Stromal cell of bone marrow (primary cell): Measurements from ENCODE around the gene SLC6A6.
"Not testable (repeated sequence)": the region's sequence is repeated elsewhere in the genome, so short reads cannot be mapped to it uniquely, and the experiment has no call there.

Source experiments
- DNase-seq: peaks from one replicate; pipeline ENCODE4 v3.0.0-alpha.2; 2012; ENCODE audit warnings: low read depth

Gene SLC6A6

GRCh38 chr3:14437705-14438104, 35.3 kb downstream of the SLC6A6 start:
- not testable (repeated sequence) for DNase-seq

- DNase-seq = no peak
Observed at GRCh38 chr3:14438262-14438661, 35.9 kb downstream of the SLC6A6 start.

- no peak for DNase-seq
Observed at GRCh38 chr3:14438929-14439328, 36.5 kb downstream of the SLC6A6 start.

DNA sequence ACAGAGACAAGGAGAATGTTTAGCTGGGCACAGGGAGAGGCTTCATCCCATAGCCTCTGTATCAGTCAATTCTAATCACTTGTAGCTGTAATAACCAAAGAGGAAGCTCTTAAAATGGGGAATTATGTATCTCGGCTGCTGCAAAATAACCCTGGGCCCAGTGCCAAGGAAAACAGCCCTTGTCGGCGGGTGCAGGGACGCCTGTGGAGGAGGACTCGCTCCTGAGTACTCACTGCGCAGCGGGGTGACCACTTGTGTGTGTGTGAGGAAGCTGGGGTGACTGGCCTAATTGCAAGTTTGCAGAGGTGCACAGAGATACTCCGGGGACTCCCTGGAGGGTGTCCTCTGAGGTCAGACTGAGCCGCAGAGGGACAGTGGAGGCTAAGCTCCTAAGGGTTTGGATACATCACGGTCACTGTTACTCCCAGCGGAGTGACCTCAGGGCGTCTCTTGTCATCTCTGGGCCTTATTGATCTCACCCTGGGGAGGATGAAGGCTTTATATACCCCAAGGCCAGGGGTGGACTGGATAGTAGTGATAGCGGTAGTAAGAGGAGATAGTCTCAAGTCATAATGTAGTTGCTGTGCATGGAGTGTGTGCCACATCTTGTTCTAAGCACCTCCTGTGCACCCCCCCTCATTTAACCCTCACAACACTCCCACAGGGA, 37.2 kb downstream of the SLC6A6 start:
- DNase-seq = peak; percentile 28

GRCh38 chr3:14440168-14440518, 37.7 kb downstream of the SLC6A6 start:
- DNase-seq = no peak

DNA sequence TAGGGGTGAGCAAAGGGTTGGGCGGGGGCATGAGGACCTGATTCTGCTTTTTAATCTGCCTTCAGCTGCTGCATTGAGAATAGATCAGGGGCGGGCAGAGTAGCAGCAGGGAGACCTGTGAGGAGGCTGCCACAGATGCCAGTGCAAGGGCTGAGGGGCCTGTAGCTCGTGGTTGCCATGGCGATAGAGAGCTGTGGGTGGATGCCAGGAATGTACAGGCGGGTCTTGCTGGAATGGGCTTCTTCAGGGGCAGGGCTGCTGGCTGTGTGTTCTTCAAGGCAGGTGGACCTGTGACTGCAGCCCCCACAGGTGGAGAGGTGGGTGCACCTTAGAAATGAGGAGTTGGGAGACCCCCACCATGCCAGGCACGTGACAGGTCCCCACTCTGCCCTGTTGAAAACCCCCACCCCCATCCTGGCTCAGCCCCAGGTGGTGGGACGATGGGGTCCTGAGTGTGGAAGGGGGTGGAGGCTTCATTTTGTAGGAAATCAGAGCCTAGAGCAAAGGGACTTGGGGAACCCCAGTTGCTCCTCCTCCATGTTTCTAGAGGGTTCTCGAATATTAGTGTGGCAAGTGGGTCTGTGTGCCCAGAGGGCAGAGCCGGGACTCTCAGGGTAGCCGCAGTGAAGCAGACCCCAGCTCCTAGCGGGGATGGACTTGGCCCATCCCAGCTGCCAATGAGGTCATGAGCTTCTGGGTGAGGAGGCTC, 38.3 kb downstream of the SLC6A6 start:
- DNase-seq = no peak

GRCh38 chr3:14441240-14441919, 39.0 kb downstream of the SLC6A6 start:
- no peak for DNase-seq

GRCh38 chr3:14441920-14442300, 39.5 kb downstream of the SLC6A6 start:
- no peak for DNase-seq

GRCh38 chr3:14444380-14444779, 42.0 kb downstream of the SLC6A6 start:
- DNase-seq = no peak

GRCh38 chr3:14445773-14446172, 43.4 kb downstream of the SLC6A6 start:
- no peak for DNase-seq

- DNase-seq = no peak
Observed at GRCh38 chr3:14446988-14447570, 44.7 kb downstream of the SLC6A6 start.

DNA sequence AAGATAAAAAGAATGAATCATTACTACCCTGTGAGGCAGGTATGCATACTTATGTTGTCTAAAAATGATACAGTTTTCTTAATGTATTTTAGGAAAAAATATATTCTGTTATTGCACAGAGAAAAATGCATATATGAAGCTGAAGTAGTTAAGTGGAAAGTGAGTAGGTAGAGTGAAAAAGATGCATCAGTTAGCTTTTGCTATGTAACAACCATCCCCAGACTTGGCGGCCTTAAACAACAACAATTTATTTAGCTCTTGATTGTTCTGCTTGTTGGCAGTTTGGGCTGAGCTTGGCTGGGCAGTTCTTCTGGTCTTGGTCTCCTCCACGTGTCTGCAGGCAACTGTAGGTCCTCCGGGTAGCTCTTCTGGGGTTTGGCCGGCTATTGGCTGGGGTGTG, 45.7 kb downstream of the SLC6A6 start:
- DNase-seq = no peak

DNA sequence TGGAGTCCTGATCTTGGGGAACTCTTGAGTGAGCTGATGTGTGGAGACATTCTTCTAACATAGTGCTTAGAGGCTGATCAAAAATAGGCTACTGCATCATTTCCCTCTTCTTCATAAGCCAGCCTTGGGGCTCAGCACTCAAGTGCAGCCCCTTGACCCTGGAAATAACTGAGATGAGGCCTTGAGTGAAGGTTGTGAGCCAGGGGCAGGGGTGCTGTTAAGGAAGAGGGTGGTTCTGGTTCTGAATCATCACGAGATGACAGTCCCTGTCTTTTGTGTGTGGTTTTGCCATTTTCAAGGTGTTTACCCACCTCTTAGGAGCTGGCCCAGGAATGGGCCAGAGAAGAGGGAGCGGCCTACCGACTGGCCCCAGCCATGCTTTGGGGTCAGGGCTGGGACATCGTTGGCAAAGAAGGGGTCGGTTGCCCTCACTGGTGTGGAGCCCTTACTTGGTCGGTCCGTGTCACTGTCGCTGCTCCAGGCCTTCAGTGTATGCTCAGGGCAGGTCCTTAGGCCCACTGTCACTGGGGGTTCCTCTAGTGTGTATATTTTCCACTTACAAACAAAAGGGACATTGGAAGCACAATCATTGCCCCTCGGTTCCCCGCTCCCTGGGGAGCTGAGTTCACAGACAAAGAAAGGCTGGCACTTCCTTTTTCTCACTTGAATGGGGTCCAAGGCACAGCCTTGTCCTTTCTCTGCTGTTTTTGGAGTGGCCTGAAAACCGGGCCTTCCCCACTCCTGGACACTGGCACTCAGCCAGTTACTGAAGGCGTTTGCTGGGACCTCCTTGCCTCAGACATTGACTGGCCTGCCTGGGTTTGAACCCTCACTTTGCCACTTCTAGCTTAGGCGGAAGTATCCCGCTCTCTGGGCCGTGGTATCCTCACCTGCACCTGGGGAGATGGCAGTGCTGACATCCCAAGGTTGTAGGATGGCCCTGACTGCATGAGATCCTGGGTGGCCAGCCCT, 46.6 kb downstream of the SLC6A6 start:
- no peak for DNase-seq

DNA sequence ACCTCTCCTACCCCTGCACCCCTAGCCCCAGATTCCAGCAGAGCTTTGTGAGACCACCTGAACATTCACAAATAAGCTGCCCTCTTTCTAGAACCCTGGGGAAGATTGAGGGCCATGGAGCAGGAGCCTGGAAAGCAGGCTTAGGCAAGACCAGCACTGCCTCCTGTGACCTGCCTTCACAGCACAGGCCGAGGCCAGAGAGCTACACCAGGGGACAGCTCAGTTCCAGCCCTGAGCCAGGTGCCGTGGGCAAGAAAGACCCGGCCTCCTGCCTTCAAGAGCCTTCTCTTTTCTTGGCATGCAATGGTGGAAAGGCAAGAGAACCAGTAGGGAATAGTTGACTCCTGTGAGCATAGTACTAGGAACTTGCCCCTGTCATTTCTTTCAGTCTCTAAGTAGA, 48.1 kb downstream of the SLC6A6 start:
- DNase-seq = no peak

GRCh38 chr3:14450922-14451606, 48.7 kb downstream of the SLC6A6 start:
- no peak for DNase-seq

DNA sequence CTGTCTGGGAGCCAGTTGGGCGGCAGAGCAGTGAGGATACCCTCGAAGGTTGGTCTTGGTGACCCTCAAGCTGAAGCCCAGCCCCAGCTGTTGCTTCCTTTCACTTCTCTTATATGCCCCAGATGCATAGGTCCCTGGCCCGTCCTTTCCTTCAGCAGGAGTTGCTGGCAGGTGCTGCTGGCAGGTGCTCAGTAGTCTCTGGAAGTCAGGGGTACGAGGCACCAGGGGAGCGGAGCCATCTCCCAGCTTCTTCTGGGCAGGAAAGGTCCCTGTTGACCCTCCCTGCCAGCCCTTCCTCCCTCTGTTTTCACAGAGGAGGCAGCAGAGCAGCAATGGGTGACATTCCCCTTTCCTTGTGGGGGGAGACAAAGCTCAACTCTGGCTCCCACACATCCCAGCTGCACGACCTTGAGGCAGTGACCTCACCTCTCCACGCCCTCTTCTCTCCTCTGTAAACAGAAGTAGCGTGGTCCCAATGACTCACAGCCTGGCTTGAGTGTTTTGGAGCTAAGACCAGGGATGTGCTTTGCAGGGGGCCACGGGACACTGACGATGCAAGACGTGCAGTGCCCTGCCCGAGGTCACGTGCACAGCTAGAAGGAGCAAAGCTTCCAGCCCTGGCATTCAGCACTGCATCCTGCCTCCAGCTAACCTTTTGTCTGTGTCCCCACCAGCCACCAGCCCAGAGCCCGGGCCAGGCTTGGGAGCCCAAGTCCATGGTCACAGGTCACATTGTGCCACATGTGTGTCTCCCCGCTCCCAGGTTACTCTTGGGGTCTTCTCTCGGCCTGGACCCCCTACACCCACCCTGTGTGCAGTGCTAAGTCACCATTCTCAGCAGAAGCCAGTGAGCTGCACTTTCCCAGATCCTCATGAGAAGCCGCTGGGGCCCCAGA, 49.7 kb downstream of the SLC6A6 start:
- DNase-seq = peak; percentile 78

DNA sequence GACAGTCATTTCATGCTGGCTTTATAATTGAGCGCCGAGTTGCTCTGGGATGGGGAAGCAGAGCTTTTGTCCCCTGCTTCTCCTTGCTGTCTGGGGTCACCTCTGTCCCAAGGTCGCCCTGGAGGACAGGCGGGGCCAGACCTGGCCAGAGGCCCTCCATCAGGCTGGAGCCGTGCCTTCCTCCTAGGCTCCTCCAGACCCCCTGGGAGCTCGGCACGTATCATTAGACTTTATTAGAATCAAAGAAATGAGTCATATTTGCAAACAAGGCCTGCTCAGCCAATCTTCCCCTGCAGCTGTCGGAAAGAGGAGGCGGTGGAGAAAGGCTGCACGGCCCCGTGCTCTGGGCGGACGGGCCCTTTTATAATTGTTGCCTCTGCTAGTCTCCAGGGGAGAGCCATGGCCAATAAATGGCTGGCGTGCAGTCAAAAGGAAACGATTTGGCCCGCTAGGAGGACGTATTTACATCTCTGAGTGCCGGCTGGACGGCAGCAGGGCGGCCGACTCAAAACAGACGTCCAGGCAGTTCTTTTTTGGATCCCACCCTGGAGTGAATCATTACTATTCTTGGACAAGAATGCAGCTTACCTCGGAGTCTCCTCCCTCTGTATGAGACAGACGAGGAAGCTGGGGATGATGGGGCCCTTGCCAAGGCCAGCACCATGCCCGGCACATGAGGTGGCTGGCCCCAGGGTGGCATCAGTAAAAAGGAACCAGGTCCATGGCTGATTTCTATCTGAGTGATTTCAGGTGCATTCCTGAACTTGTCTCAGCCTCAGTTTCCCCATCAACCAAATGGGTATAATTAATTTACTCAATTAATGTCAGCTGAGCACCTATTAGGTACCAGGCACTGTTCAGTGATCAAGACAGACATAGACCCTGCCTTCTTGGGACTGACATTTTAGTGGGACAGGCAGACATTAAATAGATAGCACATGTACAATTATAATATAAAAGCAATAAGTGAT, 50.6 kb downstream of the SLC6A6 start:
- DNase-seq = peak; percentile 99

DNA sequence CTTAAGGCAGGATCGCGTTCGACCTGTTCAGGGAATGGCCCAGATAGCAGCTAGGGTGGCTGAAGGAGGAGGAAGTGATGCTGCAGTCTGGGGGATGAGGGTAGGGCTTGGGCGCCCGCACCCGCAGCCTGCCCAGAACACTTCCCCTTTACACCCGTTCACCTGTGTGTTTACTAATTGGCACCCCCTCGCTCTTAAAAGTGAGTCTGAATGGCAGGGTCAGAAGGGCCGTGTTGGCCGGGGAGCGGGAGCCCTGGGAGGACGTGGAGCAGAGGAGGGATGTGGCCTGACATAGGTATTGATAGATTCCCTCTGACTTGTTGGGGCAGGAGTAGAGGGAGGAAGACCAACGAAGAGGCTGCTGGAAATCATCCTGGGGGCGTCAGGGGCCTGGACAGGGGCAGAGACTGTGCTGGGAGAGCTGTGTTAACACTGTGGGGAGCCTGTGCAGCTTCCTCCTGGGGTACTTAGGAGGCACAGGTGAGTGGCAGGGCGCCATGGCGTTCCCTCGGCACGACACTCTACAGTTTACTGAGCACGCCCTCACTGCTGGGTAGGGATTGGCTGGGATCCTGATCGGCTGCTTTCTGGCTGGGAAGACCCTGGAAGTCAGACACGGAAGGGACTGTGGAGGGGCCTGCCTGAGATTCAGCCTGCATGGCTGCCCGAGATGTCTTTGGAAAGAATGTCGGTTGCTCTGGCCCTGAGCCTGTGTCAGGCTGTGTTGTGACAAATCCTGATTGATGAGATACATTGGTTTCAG, 51.7 kb downstream of the SLC6A6 start:
- DNase-seq = no peak
